ENCODE data around the gene IFI27. TPM values are rescaled to one million over a fixed set of nuclear protein-coding genes. Genes with fewer than 3 reads are reported as not detected.

The IFI27 gene
- polyA plus RNA-seq, 1 of the 3 experiments (the other 2 are of a cell fraction) = 1.2 TPM

DNA sequence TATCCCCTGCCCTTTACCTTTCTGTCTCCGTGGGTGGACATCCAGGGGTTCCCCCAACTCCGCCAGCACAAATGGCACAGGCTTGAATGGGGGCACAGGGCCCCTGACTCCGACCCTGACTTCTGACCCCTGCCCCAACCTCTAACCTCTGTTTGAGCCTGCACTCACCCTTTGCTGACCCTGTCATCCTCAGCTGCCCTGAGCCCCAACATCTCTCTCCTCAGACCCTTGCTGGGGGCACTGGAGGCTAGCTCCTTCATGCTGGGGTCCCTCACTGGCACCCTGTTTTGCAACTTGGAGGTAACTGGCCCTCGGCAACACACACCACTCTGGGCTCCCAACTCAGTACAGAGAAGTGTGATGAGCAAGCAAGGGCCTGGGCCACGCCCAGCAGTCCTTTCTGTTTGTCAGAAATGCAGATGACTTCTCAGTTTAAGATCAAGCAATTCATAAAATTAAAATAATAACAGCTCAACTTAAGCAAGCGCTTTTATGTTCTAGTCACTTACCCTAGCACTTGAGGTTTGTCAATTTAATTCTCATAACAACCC is 2.1 kb downstream of the IFI27 start:
- Histone ChIP-seq H3K9me3 (no peaks in the 10 kb centered on the region), H3K4me1 (ENCODE audit: control insufficient read depth in 1 of 2, insufficient read depth in 2 of 2, low read depth in 1 of 2, low read length in 1 of 2) (peaks cover 0 to 35% of the 10 kb centered on the region in 2 experiments; a peak in 1 of 4 replicates), H3K27me3 (ENCODE audit: insufficient read depth) (no peaks in the 10 kb centered on the region), H3K27ac (ENCODE audit: low read depth in 2 of 2, low read length in 1 of 2) (no peak overlapping the region), H3K4me3 (ENCODE audit: low read depth in 2 of 2, low read length in 1 of 2) (no peak overlapping the region), H3K9me2 (no peaks in the 10 kb centered on the region), H3K9ac (no peak overlapping the region), H3K79me2 (ENCODE audit: insufficient read depth) (no peaks in the 10 kb centered on the region), H3K4me2 (no peak overlapping the region), H4K20me1 (ENCODE audit: insufficient read depth) (no peaks in the 10 kb centered on the region), H3K36me3 (replicated peaks in 1 of 2; ENCODE audit: control insufficient read depth in 1 of 2, insufficient read depth in 2 of 2, low read length in 1 of 2) (peaks cover 0 to 2% of the 10 kb centered on the region in 2 experiments), H2AFZ (ENCODE audit: low read depth) (no peak overlapping the region), H3F3A (replicated peaks; ENCODE audit: insufficient read depth) (no peaks in the 10 kb centered on the region)
- WGBS (ENCODE audit: low lambda C conversion rate) = 85% methylated on average over 5 of the region's 6 CpGs
- TF ChIP-seq RAD21 (IDR thresholded peaks at IDR 0.05; ENCODE audit: low read length) (no peak), FOSL2 (IDR thresholded peaks at IDR 0.05; ENCODE audit: borderline replicate concordance, low read depth) (no peak), TCF12 (IDR thresholded peaks at IDR 0.05) (no peak), FOXM1 (IDR thresholded peaks at IDR 0.05; ENCODE audit: low read depth) (no peak), GABPA (IDR thresholded peaks at IDR 0.05; ENCODE audit: low read depth) (no peak), ZBTB33 (IDR thresholded peaks at IDR 0.05; ENCODE audit: borderline replicate concordance, low read depth) (no peak), NRF1 (IDR thresholded peaks at IDR 0.05; ENCODE audit: low read depth, low read length) (no peak), SMC3 (IDR thresholded peaks at IDR 0.05; ENCODE audit: low read depth, low read length) (no peak), RXRA (IDR thresholded peaks at IDR 0.05; ENCODE audit: borderline replicate concordance, low read depth) (no peak), EP300 (IDR thresholded peaks at IDR 0.05; ENCODE audit: borderline replicate concordance in 1 of 2, low read depth in 1 of 2, low read length in 1 of 2) (no peak)
- TF ChIP-seq, protein P1, sequence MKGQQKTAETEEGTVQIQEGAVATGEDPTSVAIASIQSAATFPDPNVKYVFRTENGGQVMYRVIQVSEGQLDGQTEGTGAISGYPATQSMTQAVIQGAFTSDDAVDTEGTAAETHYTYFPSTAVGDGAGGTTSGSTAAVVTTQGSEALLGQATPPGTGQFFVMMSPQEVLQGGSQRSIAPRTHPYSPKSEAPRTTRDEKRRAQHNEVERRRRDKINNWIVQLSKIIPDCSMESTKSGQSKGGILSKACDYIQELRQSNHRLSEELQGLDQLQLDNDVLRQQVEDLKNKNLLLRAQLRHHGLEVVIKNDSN (IDR thresholded peaks at IDR 0.05; ENCODE audit: borderline replicate concordance, low read depth) = no peak
- TF ChIP-seq, protein P2, sequence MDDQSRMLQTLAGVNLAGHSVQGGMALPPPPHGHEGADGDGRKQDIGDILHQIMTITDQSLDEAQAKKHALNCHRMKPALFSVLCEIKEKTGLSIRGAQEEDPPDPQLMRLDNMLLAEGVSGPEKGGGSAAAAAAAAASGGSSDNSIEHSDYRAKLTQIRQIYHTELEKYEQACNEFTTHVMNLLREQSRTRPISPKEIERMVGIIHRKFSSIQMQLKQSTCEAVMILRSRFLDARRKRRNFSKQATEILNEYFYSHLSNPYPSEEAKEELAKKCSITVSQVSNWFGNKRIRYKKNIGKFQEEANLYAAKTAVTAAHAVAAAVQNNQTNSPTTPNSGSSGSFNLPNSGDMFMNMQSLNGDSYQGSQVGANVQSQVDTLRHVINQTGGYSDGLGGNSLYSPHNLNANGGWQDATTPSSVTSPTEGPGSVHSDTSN (IDR thresholded peaks at IDR 0.05) = no peak
- CTCF ChIA-PET = interaction anchor here (2.7 to 3.3 kb wide), 3 partner anchors 20 to 62 kb away, joined by 11 to 14 read pairs (median 12); no protein-coding TSS in a partner anchor
- no peak for DNase-seq
- POLR2A ChIA-PET = no interaction called here

DNA sequence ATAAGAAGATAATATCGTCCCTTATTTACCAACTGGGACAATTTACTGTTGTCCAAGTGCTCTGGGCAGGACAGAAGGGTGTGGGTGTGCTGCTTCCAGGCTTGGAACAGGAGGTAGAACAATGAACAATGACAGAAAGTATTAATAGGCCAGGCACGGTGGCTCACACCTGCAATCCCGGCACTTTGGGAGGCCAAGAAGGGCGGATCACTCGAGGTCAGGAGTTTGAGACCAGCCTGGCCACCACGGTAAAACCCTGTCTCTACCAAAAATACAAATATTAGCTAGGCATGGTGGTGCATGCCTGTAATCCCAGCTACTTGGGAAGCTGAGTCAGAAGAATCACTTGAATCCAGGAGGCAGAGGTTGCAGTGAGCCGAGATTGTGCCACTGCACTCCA is 2.5 kb downstream of the IFI27 start:
- no peaks in the 10 kb centered on the region for H3K27me3 ChIP-seq (ENCODE audit: insufficient read depth)
- H3F3A ChIP-seq (replicated peaks; ENCODE audit: insufficient read depth) = no peaks in the 10 kb centered on the region
- no peaks in the 10 kb centered on the region for H3K9me2 ChIP-seq
- H2AFZ ChIP-seq (ENCODE audit: low read depth) = no peak overlapping the region
- DNase-seq = no peak
- no peaks in the 10 kb centered on the region for H3K9me3 ChIP-seq
- H3K27ac ChIP-seq (ENCODE audit: low read depth in 2 of 2, low read length in 1 of 2) = no peak overlapping the region; a peak in 1 of 4 replicates
- no peaks in the 10 kb centered on the region for H3K36me3 ChIP-seq (replicated peaks in 1 of 2; ENCODE audit: control insufficient read depth in 1 of 2, insufficient read depth in 2 of 2, low read length in 1 of 2)
- WGBS (ENCODE audit: low lambda C conversion rate) = 82% methylated on average over 7 of the region's 7 CpGs
- H3K4me3 ChIP-seq (ENCODE audit: low read depth in 2 of 2, low read length in 1 of 2) = no peak overlapping the region
- peaks cover 0 to 35% of the 10 kb centered on the region in 2 experiments; a peak in 1 of 4 replicates for H3K4me1 ChIP-seq (ENCODE audit: control insufficient read depth in 1 of 2, insufficient read depth in 2 of 2, low read depth in 1 of 2, low read length in 1 of 2)
- H3K79me2 ChIP-seq (ENCODE audit: insufficient read depth) = no peaks in the 10 kb centered on the region
- ChIA-PET POLR2A (no interaction called here), CTCF (interaction anchor here (2.7 to 3.3 kb wide), 3 partner anchors 19 to 62 kb away, joined by 11 to 14 read pairs (median 12); no protein-coding TSS in a partner anchor)
- no peaks in the 10 kb centered on the region for H4K20me1 ChIP-seq (ENCODE audit: insufficient read depth)
- no peak overlapping the region for H3K4me2 ChIP-seq
- no peak overlapping the region for H3K9ac ChIP-seq
- TF ChIP-seq TCF12 (IDR thresholded peaks at IDR 0.05) (no peak), RFX5 (IDR thresholded peaks at IDR 0.05; ENCODE audit: low read length) (no peak), RXRA (IDR thresholded peaks at IDR 0.05; ENCODE audit: borderline replicate concordance, low read depth) (no peak), NRF1 (IDR thresholded peaks at IDR 0.05; ENCODE audit: low read depth, low read length) (no peak), TEAD4 (IDR thresholded peaks at IDR 0.05; ENCODE audit: borderline replicate concordance, insufficient read depth) (no peak), MXI1 (IDR thresholded peaks at IDR 0.05; ENCODE audit: low read depth, low read length) (no peak), TAF1 (IDR thresholded peaks at IDR 0.05; ENCODE audit: borderline replicate concordance, low read depth, low read length) (no peak), IRF3 (IDR thresholded peaks at IDR 0.05; ENCODE audit: low read depth, low read length) (no peak), RCOR1 (IDR thresholded peaks at IDR 0.05; ENCODE audit: low read length) (no peak), GATA2 (CRISPR knock-in tag; IDR thresholded peaks at IDR 0.05) (no peak)
- TF ChIP-seq, protein P3, sequence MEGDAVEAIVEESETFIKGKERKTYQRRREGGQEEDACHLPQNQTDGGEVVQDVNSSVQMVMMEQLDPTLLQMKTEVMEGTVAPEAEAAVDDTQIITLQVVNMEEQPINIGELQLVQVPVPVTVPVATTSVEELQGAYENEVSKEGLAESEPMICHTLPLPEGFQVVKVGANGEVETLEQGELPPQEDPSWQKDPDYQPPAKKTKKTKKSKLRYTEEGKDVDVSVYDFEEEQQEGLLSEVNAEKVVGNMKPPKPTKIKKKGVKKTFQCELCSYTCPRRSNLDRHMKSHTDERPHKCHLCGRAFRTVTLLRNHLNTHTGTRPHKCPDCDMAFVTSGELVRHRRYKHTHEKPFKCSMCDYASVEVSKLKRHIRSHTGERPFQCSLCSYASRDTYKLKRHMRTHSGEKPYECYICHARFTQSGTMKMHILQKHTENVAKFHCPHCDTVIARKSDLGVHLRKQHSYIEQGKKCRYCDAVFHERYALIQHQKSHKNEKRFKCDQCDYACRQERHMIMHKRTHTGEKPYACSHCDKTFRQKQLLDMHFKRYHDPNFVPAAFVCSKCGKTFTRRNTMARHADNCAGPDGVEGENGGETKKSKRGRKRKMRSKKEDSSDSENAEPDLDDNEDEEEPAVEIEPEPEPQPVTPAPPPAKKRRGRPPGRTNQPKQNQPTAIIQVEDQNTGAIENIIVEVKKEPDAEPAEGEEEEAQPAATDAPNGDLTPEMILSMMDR (IDR thresholded peaks at IDR 0.05) = no peak
- TF ChIP-seq, protein P1 (IDR thresholded peaks at IDR 0.05; ENCODE audit: borderline replicate concordance, low read depth) = no peak
